ENCODE results near the gene FAM163A.
"Not testable (repeated sequence)": the region's sequence is repeated elsewhere in the genome, so short reads cannot be mapped to it uniquely, and the experiment has no call there.

The FAM163A gene

GRCh38 chr1:179803104-179803503, 60.0 kb downstream of the FAM163A start:
- ChIA-PET POLR2A (no interaction called here), CTCF (interaction anchor here (14.9 kb wide), 1 partner anchor 9 kb away, joined by 208 read pairs; no protein-coding TSS in a partner anchor)
- no peak for TF ChIP-seq CTCF (IDR thresholded peaks at IDR 0.05; ENCODE audit: control extremely low read depth, extremely low read depth, low read depth, missing control alignments)
- no peak for DNase-seq (ENCODE audit: extremely low spot score)

GRCh38 chr1:179803918-179804317, 60.8 kb downstream of the FAM163A start:
- ChIA-PET POLR2A (no interaction called here), CTCF (interaction anchor here (13.1 to 20.6 kb wide), 3 partner anchors 8 to 98 kb away, joined by 208 to 647 read pairs (median 269); no protein-coding TSS in a partner anchor)
- TF ChIP-seq CTCF (IDR thresholded peaks at IDR 0.05; ENCODE audit: control extremely low read depth, extremely low read depth, low read depth, missing control alignments) = no peak
- DNase-seq (ENCODE audit: extremely low spot score) = no peak

GRCh38 chr1:179804417-179804816, 61.3 kb downstream of the FAM163A start:
- DNase-seq (ENCODE audit: extremely low spot score); POLR2A ChIA-PET: not testable (repeated sequence)
- CTCF ChIA-PET = interaction anchor here (13.1 to 20.6 kb wide), 2 partner anchors 19 to 98 kb away, joined by 269 to 647 read pairs; no protein-coding TSS in a partner anchor

GRCh38 chr1:179805291-179806195, 62.5 kb downstream of the FAM163A start:
- TF ChIP-seq CTCF (IDR thresholded peaks at IDR 0.05; ENCODE audit: control extremely low read depth, extremely low read depth, low read depth, missing control alignments) = no peak
- DNase-seq (ENCODE audit: extremely low spot score) = no peak
- CTCF ChIA-PET = interaction anchor here (0.9 to 20.6 kb wide), 4 partner anchors 11 to 100 kb away, joined by 3 to 647 read pairs (median 136); no protein-coding TSS in a partner anchor
- POLR2A ChIA-PET = no interaction called here

- POLR2A ChIA-PET = no interaction called here
- CTCF ChIA-PET = interaction anchor here (0.9 to 20.6 kb wide), 4 partner anchors 12 to 100 kb away, joined by 3 to 647 read pairs (median 136); no protein-coding TSS in a partner anchor
Observed at GRCh38 chr1:179806333-179806732, 63.2 kb downstream of the FAM163A start.

GRCh38 chr1:179807291-179807690, 64.2 kb downstream of the FAM163A start:
- no peak for TF ChIP-seq CTCF (IDR thresholded peaks at IDR 0.05; ENCODE audit: control extremely low read depth, extremely low read depth, low read depth, missing control alignments)
- DNase-seq (ENCODE audit: extremely low spot score) = no peak
- CTCF ChIA-PET = interaction anchor here (0.8 to 20.6 kb wide), 4 partner anchors 11 to 101 kb away, joined by 3 to 647 read pairs (median 238); no protein-coding TSS in a partner anchor
- POLR2A ChIA-PET = no interaction called here

More at GRCh38 chr1:179806333-179806732, 63.2 kb downstream of the FAM163A start:
- no peak for DNase-seq (ENCODE audit: extremely low spot score)
- TF ChIP-seq CTCF (IDR thresholded peaks at IDR 0.05; ENCODE audit: control extremely low read depth, extremely low read depth, low read depth, missing control alignments) = no peak
